ENCODE measurements around the gene DOCK3.

Gene DOCK3

DNA sequence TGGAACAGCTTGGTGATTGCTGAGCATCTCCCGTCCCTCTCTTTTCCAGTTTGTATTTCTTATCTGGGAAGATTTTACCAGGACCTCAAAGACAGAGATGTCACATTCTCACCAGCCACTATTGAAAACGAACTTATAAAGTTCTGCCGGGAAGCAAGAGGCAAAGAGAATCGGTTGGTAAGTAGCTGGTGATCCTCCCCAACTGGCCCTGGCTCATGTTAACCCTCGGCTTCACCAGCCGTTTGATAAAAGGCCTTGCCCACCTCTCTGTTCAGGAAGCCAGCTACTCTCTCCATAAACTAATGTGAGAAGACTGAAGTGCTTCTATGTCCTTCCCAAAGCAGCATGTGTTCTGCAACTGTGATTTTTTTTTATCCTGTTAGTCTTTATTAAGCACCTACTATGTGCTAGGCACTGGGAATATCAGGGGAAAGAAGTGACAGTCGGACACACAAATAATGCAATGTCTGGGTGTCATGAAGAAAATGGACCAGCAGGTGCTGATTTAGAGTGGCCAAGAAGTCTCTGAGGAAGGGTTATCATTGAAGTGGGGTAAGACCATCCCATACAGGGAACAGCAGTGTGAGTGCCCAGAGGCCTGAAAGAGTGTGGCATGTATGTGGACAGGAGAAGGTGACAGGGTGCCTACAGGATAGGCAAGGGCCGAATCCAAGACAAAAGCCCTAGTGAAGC lies 711.6 kb downstream of the DOCK3 start:
- peak; percentile 20 for DNase-seq (ENCODE audit: low spot score)

DNA sequence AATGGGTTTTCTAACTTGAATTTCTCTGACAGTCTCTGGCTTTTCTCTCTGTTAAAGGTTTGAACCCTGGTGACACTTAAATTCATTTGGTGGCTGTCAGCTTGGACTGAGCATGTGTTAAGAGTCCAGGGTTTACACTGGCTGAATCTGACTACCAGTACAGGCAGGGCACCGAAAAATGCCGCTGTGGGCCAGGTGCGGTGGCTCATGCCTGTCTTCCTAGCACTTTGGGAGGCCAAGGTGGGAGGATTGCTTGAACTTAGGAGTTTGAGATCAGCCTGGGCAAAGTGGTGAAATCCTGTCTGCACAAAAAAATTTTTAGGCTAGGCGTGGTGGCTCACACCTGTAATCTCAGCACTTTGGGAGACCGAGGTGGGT lies 712.1 kb downstream of the DOCK3 start:
- DNase-seq (ENCODE audit: low spot score), result no peak

DNA sequence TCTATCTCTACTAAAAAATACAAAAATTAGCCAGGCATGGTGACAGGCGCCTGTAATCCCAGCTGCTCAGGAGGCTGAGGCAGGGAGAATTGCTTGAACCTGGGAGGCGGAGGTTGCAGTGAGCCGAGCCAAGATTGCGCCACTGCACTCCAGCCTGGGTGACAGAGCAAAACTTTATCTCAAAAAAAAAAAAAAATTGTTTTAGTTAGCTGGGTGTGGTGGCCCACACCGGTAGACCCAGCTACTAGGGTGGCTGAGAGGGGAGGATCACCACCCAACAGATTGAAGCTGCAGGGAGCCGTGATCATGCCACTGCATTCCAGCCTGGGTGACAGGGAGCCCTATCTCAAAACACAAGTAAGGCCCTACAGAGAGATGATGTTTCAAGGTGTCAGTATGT lies 712.6 kb downstream of the DOCK3 start:
- peak; percentile 69 for DNase-seq (ENCODE audit: low spot score)

DNA sequence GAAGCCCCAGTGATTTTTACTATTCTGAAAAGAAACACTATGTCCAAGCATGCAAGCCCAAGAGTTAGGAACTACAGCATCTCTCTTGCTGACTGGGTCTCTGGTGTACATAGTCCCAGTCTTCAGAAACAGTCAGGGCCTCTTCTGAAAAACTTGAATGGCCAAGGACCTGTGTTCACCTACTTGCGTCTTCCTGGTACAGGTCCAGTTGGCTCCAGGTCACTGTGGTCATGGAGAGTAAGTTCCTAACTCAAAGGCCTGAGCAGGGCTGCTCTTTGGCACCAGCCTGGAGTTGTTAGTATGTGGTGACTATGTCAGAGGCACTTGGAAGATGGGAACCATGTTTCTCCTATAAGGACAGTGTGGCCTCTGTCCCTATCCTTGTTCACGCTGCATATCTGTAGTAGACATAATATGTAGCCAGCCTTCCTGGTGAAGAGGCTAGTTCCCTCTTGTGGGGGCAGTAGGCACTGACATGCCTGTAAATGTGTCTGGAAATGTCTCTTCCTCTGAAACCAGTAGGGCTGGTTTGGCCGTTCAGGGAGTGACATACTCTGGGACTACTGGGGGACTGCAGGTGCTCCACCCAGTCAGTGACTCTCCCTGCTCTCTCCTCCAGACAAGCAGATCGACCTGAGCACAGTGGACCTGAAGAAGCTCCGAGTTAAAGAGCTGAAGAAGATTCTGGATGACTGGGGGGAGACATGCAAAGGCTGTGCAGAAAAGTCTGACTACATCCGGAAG lies 713.7 kb downstream of the DOCK3 start:
- no peak for DNase-seq (ENCODE audit: low spot score)

DNA sequence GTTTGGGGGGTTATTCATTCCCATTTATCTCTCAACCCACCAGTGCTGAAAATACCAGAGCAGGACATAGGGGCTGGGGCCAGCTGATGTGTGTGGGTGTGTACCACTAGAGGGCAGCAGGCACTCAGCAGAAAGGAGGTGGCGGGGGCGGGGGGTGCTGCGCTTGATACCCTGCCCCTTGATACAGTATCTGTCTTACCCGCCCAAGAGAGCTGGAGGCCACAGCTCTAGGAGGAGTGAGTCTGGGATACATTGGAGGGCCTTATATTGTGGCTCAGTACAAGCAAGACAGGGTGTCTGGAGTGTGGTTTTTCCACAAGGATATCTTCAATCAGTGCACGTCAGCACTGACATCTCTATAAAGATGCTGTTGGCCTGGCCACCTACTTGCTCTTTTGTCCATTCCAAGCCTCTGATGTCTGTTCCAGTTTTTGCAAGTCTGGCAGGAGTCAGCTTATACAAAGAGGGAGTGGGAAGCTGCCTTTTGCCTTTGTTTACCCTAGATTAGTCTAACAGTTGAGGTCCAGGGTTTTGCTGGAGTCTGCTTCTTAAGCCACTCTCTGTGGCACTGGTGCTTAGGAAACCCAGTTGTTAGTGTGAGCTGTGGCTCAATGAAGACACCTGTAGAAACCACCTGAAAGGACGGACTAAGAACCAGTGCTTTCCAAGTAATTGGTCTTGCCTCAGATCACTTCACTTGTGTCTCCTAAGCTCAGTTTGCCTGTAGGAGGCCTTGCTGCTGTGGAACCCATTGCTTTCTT lies 714.9 kb downstream of the DOCK3 start:
- DNase-seq (ENCODE audit: low spot score), result peak; percentile 70

DNA sequence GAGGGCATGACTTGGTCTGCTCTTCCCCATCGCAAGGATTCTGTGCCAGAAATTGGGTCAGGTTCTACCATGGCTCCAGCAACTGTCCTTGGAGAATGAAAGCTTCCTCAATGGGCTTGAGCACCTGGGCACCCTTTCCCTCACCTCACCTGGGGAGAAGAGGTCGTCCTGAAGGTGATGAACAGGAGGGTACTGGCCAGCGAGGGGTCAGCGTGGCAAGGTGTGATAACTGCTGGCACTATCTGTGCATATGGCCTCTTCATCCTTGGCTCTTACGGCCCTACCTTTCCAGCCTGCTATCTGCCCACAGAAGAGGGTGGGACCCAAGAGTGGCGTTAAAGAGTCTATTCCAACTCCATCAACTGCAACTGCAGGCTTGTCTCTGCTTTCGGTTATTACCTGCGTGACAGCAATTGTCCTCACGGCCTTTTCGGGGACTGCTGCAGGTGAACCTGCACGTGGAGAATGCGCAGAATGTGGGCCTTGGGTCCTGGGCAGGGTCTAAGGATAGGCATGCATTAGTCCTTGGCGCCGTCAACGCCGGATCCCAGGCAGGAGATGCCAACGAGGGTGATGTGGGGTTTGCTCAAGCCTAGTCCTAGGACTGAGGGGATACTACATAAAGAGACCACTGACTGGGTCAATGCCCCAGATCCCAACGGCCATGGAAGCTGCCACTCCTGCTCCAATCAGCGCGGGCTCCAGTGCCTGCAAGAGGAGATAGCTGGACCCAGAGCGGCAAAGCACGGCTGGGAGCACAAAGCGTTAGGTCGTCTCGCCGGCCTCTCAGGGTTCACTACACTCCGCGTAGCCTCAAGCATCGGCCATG lies 715.7 kb downstream of the DOCK3 start:
- no peak for DNase-seq (ENCODE audit: low spot score)

DNA sequence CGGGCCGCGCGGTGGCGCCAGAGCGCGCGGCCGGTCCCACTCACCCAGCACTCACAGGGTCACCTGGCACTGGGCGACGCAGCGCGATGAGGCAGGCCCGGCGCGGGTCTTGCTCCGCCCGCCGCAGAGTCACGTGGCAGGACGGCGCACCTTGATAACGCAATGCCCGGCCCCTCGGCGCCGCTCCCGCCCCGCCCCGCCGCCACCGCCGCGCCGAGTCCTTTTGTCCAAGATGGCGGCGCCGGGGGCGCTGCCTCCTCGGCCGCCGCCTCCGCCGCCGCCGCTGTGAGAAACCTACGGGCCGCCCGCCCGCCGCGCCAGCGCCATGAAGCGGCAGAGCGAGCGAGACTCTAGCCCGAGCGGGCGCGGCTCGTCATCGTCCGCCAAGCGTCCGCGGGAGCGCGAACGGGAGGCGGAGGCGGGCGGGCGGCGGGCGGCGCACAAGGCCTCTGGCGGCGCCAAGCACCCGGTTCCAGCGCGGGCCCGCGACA lies 716.4 kb downstream of the DOCK3 start, which contains the start of gene RBM15B:
Gene RBM15B (plus strand): TSS at position 211 of the 491 bp plus-strand sequence. CDS start 115 bp downstream, at position 326.
- DNase-seq (ENCODE audit: low spot score), result peak; percentile 98

DNA sequence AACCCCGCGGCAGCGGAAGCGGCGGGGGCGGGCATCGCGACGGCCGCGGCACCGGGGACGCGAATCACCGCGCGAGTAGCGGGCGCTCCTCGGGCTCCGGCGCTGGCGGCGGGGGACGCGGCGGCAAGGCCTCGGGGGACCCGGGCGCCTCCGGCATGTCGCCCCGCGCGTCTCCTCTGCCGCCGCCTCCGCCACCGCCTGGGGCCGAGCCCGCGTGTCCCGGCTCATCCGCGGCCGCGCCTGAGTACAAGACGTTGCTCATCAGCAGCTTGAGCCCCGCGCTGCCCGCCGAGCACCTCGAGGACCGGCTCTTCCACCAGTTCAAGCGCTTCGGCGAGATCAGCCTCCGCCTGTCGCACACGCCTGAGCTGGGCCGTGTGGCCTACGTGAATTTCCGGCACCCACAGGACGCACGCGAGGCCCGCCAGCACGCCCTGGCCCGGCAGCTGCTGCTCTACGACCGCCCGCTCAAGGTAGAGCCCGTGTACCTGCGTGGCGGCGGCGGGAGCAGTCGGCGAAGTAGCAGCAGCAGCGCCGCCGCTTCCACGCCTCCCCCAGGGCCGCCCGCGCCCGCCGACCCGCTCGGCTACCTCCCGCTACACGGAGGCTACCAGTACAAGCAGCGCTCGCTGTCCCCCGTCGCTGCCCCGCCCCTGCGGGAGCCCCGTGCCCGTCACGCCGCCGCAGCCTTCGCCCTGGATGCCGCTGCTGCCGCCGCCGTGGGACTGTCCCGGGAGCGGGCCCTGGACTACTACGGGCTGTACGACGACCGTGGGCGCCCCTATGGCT lies 717.0 kb downstream of the DOCK3 start:
- no peak for DNase-seq (ENCODE audit: low spot score)

DNA sequence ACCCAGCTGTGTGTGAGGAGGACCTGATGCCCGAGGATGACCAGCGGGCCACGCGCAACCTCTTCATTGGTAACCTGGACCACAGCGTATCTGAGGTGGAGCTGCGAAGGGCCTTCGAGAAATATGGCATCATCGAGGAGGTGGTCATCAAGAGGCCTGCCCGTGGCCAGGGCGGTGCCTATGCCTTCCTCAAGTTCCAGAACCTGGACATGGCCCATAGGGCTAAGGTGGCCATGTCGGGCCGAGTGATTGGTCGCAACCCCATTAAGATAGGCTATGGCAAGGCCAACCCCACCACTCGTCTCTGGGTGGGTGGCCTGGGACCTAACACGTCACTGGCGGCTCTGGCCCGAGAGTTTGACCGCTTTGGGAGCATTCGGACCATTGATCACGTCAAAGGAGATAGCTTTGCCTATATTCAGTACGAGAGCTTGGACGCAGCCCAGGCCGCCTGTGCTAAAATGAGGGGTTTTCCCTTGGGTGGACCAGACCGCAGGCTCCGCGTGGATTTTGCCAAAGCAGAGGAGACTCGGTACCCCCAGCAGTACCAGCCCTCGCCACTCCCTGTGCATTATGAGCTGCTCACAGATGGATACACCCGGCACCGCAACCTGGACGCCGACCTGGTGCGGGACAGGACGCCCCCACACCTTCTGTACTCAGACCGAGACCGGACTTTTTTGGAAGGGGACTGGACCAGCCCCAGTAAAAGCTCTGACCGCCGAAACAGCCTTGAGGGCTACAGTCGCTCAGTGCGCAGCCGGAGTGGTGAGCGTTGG lies 717.8 kb downstream of the DOCK3 start:
- no peak for DNase-seq (ENCODE audit: low spot score)

DNA sequence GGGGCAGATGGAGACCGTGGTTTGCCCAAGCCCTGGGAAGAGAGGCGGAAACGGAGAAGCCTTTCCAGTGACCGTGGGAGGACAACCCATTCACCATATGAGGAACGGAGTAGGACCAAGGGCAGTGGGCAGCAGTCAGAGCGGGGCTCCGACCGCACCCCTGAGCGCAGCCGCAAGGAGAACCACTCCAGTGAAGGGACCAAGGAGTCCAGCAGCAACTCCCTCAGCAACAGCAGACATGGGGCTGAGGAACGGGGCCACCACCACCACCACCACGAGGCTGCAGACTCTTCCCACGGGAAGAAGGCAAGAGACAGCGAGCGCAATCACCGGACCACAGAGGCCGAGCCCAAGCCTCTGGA lies 718.4 kb downstream of the DOCK3 start:
- no peak for DNase-seq (ENCODE audit: low spot score)

DNA sequence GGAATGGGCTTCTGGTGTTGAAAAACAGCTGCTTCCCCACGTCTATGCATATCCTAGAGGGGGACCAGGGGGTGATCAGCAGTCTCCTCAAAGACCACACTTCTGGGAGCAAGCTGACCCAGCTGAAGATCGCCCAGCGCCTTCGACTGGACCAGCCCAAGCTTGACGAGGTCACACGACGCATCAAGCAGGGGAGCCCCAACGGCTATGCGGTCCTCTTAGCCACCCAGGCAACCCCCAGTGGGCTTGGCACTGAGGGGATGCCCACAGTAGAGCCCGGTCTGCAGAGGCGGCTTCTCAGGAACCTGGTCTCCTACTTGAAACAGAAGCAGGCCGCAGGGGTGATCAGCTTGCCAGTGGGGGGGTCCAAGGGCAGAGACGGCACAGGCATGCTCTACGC lies 718.8 kb downstream of the DOCK3 start:
- no peak for DNase-seq (ENCODE audit: low spot score)

DNA sequence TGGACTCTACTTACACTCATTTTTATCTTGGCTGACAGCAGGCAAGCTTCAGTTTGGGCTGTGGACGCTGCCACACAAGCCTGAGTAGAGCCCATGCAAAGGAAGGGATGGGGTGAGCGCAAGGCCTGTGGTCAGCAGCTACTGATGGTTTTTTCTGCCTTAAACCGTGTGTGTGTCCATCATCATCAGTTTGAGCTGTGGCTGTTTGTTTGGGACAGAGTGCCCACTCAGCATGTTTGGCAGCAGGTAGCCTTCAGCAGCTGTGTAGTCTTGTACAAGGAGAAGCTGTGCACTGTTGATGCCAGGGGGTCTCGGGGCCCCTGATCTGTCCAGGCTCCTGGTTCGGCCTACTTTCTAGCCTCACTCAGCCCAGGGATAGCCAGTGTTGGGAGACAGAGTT lies 719.8 kb downstream of the DOCK3 start:
- no peak for DNase-seq (ENCODE audit: low spot score)

DNA sequence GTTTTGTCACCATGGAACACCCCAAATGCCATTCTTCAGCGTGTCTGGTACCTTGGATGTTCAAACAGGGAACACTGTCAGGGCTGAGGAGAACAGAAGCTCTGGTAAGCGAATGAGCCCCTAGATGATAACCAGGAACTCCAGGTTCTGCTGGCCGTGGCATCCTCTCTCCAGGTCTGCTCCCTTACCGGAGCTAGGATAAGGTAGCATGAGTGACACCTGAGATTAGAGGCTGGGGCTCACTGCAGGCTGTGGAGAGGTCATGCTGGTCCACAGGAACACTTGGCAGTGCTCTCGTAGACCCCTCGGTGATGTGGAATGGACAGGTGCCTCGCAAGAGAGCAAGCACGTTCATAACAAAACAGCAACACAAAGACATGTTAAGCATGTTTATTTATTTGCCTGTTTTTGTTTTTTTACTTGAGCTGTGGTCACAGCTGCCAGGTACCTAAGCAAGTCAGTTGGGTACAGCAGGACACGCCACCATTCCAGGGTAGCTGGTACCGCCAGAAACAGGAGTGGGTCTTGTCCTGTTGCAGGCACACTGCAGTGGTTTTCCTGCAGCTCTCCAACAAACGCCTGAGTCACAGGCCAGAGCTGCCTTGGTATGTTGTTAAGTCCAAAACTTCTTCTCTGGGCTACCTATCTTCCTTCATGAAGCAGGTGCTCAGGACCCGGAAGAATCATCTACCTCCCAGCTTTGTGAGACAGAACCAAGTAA lies 720.9 kb downstream of the DOCK3 start:
- no peak for DNase-seq (ENCODE audit: low spot score)

DNA sequence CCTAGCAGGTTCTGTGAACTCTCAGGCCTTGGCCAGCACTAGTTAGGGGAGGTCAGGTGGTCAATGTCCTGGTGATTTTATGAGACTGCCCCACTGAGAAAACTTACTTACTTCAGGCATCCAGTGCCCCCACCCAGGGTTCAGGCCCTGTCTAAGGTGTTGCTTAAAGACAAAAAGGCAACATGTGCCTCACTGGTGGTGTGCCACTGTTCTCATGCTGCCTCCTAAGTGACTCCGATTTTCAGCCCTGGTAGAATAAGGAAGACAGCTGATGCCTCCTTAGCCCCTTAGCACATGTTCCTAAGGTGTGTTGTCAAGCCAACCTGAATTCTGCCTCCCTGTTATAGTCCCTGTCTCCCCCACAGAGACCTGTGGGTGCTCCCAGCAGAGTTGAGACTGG lies 721.7 kb downstream of the DOCK3 start:
- DNase-seq (ENCODE audit: low spot score), result no peak

DNA sequence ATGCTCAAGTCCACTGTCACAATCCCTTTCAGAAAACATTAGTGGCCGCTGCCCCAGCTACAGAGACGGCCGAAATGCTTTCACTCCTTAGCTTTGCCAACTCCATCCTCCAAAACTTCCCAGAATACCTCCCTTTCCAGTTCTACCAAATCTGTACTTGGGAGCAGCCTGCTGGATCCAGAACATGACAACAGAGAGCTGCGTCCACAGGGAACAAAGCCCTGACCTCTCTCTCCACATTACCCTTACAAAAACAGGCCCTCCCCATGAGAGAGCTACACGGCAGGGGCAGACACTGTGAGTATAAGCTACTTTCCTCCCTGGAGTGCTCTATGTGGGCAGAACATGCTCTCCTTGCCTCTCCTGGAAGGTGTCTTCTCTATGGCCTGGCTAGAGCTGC lies 722.7 kb downstream of the DOCK3 start:
- DNase-seq (ENCODE audit: low spot score), result no peak

DNA sequence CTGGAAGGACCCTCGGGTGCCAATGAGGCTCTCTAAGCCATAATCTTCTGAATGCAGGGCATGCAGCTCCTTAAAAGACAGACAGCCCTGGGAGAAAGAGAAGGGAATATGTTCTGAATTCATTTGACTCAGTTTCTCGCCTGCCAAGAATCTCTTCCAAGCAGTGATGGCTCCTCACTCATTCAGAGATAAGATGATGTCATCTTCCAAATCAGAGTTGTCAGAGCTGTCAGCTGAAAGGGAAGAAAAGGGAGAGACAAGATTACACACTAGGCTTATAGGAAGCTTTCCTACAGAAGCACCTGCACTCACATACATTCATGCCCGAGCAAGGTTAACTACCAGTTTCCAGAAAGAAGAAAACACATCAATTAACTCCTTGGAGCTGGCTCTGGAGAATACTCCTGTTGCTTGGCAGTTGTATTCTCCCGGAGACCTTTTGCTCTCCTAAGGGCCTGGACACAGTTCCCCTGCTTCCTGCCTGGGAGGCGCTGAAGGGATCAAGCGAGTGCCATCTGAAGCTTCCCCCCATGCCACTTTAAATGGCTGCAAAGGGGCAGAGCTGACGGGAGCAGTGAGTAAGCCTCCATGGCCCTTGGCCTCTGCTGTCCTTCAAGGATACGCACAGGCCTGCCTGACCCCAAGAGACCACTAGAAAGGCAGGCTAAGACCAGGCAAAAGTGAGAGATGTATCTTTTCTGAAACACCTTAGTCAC lies 724.0 kb downstream of the DOCK3 start:
- no peak for DNase-seq (ENCODE audit: low spot score)

DNA sequence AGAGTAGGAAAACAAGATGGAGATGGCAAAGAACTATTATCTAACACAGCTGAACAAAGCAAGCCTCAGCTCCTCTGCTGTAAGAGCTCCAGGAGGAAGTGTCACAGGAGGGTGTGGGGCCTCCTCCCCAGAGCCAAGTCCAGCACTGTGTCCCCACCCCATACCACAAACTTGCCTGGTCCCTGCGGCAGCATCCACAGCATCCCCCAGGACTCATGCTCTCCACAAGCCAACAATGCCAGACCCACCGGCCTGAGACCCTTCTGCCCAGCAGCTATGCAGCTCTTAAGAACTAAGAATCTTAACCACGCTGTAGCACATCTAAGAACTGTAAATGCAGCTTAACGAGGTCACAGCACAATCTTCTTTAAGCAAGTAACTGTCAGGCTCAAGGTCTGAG lies 725.4 kb downstream of the DOCK3 start:
- DNase-seq (ENCODE audit: low spot score), result no peak

DNA sequence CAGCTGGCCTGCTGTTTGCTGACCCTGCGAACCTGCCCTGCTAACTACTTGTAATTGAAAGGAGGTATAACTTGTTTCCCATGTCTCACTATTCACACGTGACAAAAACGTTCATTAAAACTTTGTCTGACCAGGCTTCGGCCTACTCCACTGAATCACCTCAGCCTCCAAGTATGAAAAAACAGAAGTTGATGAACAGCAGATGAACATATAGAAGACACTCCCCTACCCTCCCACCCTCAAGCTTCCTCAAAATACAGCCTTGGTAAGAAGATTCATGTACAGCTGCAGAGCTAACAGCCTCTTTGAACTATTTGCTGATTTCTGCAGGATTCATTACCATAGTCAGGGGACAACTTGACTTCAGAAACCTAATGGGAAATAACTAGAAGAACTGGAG lies 727.0 kb downstream of the DOCK3 start:
- no peak for DNase-seq (ENCODE audit: low spot score)

DNA sequence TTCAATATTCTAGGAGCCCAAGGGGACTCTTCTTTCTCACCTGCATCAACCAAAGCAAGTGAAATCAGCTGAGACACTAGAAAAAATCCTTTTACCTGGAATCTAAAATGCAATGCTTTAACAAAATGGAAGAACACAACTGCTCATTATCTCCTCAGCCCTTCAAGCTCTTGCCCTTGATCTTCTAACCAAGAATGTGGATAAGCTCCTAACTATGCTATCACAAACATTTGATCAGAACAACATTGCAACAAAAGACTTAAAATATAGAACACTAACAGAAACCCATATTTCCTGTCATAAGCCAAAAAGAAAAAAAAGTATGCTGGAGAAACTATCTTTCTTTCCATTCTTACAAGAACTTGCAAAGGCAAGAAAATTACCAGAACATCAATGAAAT lies 728.9 kb downstream of the DOCK3 start:
- DNase-seq (ENCODE audit: low spot score), result no peak

Data from hematopoietic multipotent progenitor cell treated with erythropoietin and hydrocortisone succinate and interleukin-3 and kit ligand, for 17 days (in vitro differentiated cells).